Cardiac muscle cell (in vitro differentiated cells and primary cell): ENCODE measurements around the gene GALK1. TPM values are rescaled to one million over a fixed set of nuclear protein-coding genes. Genes with fewer than 3 reads are reported as not detected.

Experiments used
- DNase-seq, 2 donors: peaks; one replicate each; pipeline versions ENCODE4 v3.0.0 to v3.0.0-alpha.2; 2010 to 2017; ENCODE audit warnings: low read depth in 1 of 2, low spot score in 1 of 2
- H3K27ac ChIP-seq: fragments of 200-600 bp; sonication (generic); 2 replicates; pipeline ENCODE4 v1.5.1; 2016
- H3K27me3 ChIP-seq: fragments of 200-600 bp; sonication (generic); 2 replicates; pipeline ENCODE4 v1.6.0; 2016; ENCODE audit warnings: control low read depth
- H3K36me3 ChIP-seq: fragments of 200-600 bp; sonication (generic); 2 replicates; pipeline ENCODE4 v1.5.1; 2016; ENCODE audit warnings: control low read depth
- H3K4me1 ChIP-seq: fragments of 200-600 bp; sonication (generic); 2 replicates; pipeline ENCODE4 v1.8.1; 2017; ENCODE audit warnings: low read depth, mild to moderate bottlenecking, mixed run types
- H3K4me3 ChIP-seq: fragments of 200-600 bp; sonication (generic); 2 replicates; pipeline ENCODE4 v1.5.1; 2016; ENCODE audit warnings: mild to moderate bottlenecking
- H3K9me3 ChIP-seq: fragments of 200-600 bp; sonication (generic); 2 replicates; pipeline ENCODE4 v1.5.1; 2017; ENCODE audit warnings: low read depth, mild to moderate bottlenecking, control low read depth
- polyA plus RNA-seq: library from polyadenylated mRNA; unstranded; fragments of >200 nt; fragmentation: Nextera tagmentation; extraction: Ambion mirVana; gene quantifications from 2 replicates; pipeline ENCODE4 v1.2.1, GENCODE V29; 2016
- total RNA-seq: library from RNA; depleted of rRNA; stranded (reverse); fragments of >200 nt; gene quantifications from 2 replicates; pipeline ENCODE4 v1.2.3, GENCODE V29; 2016
- TF ChIP-seq, protein P1 (sequence below): IDR thresholded peaks from 2 replicates; pipeline ENCODE4 v1.5.1; 2012; ENCODE audit warnings: low read depth, mild to moderate bottlenecking, low read length

GALK1 gene
- total and polyA plus RNA-seq, 2 experiments from 2014 or later = 42.4 to 54.0 TPM

DNA sequence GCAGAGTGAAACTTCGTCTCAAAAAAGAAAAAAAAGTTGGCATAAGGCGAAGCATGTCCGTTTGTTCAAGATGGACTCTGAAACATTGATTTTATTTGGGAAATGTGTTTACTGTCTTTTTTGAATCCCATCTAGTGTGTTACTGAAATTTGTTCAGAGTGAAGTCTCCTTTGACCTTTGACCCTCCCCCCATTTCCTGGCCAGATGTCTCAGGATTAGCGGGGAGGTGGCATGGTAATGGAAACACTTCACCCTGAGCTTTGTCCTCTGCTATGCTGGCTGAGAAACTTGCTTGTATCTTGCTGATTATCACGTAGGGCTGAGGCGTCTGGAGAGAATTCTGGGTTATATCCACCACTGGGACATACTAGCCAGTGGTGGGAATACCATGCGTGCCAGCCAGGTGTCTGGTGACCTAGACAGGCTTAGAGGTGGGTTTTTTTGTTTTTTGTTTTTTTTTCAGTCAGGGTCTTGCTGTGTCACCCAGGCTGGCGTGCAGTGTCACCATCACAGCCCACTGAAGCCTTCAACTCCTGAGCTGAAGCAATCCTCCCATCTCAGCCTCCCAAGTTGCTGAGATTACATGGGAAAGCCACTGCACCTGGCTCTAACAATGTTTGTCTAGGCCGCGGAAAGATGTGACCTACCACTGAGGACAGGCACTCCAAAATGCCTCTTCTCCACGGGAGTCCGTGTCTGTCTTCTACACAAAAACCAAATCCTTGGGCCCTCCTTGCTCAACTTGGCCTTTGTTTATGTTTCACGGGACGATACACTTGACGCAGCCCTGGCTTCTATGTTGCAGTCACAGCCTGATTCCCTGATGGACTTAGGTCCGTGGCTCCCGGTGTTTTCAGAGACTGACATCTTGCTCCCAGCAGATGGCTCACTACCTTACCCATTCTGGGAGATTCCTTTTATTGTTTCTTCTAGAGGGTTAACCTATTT is 6.6 kb upstream of the GALK1 start:
- no peaks in the 10 kb centered on the region for H3K4me1 ChIP-seq
- no peaks in the 10 kb centered on the region for H3K9me3 ChIP-seq
- peak in 1 of 2 donors; percentile 27 for DNase-seq
- H3K36me3 ChIP-seq = peaks cover 3% of the 10 kb centered on the region
- TF ChIP-seq, protein P1, sequence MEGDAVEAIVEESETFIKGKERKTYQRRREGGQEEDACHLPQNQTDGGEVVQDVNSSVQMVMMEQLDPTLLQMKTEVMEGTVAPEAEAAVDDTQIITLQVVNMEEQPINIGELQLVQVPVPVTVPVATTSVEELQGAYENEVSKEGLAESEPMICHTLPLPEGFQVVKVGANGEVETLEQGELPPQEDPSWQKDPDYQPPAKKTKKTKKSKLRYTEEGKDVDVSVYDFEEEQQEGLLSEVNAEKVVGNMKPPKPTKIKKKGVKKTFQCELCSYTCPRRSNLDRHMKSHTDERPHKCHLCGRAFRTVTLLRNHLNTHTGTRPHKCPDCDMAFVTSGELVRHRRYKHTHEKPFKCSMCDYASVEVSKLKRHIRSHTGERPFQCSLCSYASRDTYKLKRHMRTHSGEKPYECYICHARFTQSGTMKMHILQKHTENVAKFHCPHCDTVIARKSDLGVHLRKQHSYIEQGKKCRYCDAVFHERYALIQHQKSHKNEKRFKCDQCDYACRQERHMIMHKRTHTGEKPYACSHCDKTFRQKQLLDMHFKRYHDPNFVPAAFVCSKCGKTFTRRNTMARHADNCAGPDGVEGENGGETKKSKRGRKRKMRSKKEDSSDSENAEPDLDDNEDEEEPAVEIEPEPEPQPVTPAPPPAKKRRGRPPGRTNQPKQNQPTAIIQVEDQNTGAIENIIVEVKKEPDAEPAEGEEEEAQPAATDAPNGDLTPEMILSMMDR = peak; percentile 8
- H3K27me3 ChIP-seq = no peaks in the 10 kb centered on the region
- no peak overlapping the region for H3K4me3 ChIP-seq
- no peak overlapping the region for H3K27ac ChIP-seq

DNA sequence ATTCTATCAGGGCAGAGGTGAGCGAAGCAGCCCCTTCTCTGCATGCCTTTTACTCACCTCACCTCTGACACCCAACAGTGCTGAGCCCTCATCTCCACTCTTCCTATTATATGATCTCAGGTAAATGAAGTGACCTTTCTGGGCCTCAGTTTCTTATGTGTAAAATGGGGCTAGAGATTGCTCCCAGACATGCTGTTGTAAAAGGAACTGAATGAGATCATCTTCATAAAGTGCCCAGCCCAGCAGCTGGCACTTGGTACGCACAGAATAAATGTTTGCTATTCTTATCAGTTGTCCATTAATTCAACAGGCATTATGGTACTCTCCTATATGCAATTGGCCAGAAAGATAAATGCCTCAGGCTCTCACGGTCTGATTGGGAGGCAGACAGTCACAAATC is 4.5 kb upstream of the GALK1 start:
- no peaks in the 10 kb centered on the region for H3K4me1 ChIP-seq
- no peak overlapping the region for H3K27ac ChIP-seq
- no peak for DNase-seq
- H3K36me3 ChIP-seq = no peaks in the 10 kb centered on the region
- H3K9me3 ChIP-seq = no peaks in the 10 kb centered on the region
- TF ChIP-seq, protein P1 = no peak
- H3K4me3 ChIP-seq = no peak overlapping the region
- H3K27me3 ChIP-seq = no peaks in the 10 kb centered on the region

DNA sequence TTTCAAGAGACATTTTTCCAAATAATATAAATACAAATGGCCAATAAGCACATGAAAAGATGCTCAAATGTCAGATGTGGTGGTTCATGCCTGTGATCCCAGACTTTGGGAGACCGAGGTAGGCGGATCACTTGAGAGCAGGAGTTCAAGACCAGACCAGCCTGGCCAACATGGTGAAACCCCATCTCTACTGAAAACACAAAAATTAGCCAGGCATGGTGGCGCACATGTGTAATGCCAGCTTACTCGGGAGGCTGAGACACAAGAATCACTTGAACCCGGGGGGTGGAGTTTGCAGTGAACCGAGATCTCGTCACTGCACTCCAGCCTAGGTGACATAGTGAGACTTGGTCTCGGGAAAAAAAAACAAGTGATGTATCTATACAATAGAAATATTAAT is 2.9 kb upstream of the GALK1 start:
- no peaks in the 10 kb centered on the region for H3K36me3 ChIP-seq
- TF ChIP-seq, protein P1 = no peak
- H3K4me3 ChIP-seq = no peak overlapping the region
- H3K27me3 ChIP-seq = no peaks in the 10 kb centered on the region
- H3K9me3 ChIP-seq = no peaks in the 10 kb centered on the region
- no peak for DNase-seq
- H3K4me1 ChIP-seq = no peaks in the 10 kb centered on the region
- no peak overlapping the region for H3K27ac ChIP-seq

- H3K27ac ChIP-seq = peak overlapping the region; percentile 29
Measured at GRCh38 chr17:75765981-75766380, 989 bp upstream of the GALK1 start.

DNA sequence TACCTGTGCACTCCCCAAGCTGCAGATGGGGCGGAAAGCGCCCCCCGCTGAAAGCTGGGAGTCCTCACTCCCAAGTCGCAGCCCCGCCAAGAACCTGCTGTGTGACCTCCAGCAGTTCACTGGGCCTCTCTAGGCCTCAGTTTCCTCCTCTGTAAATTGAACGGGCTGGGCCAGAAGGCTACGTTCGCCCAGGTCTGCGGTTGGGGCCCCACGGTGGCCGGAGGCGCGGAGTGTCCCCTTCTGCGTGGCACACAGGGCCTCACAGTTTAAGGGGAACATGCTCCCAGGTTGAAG is 628 bp downstream of the GALK1 start:
- DNase-seq = no peak
- H3K27me3 ChIP-seq = no peaks in the 10 kb centered on the region
- no peak overlapping the region for H3K27ac ChIP-seq
- no peaks in the 10 kb centered on the region for H3K4me1 ChIP-seq
- TF ChIP-seq, protein P1 = no peak
- H3K4me3 ChIP-seq = peak overlapping the region; percentile 49
- no peaks in the 10 kb centered on the region for H3K36me3 ChIP-seq
- H3K9me3 ChIP-seq = no peaks in the 10 kb centered on the region

More at GRCh38 chr17:75765981-75766380, 989 bp upstream of the GALK1 start:
- Histone ChIP-seq H3K4me1 (no peaks in the 10 kb centered on the region), H3K27me3 (no peaks in the 10 kb centered on the region), H3K9me3 (no peaks in the 10 kb centered on the region), H3K36me3 (no peaks in the 10 kb centered on the region), H3K4me3 (no peak overlapping the region)
- TF ChIP-seq, protein P1 = no peak
- DNase-seq = no peak
